Measurements from ENCODE around the gene CGREF1. TPM values are rescaled to one million over a fixed set of nuclear protein-coding genes. Genes with fewer than 3 reads are reported as not detected.

The CGREF1 gene
- total RNA-seq, 1 experiment from 2014 or later = 0.37 TPM

DNA sequence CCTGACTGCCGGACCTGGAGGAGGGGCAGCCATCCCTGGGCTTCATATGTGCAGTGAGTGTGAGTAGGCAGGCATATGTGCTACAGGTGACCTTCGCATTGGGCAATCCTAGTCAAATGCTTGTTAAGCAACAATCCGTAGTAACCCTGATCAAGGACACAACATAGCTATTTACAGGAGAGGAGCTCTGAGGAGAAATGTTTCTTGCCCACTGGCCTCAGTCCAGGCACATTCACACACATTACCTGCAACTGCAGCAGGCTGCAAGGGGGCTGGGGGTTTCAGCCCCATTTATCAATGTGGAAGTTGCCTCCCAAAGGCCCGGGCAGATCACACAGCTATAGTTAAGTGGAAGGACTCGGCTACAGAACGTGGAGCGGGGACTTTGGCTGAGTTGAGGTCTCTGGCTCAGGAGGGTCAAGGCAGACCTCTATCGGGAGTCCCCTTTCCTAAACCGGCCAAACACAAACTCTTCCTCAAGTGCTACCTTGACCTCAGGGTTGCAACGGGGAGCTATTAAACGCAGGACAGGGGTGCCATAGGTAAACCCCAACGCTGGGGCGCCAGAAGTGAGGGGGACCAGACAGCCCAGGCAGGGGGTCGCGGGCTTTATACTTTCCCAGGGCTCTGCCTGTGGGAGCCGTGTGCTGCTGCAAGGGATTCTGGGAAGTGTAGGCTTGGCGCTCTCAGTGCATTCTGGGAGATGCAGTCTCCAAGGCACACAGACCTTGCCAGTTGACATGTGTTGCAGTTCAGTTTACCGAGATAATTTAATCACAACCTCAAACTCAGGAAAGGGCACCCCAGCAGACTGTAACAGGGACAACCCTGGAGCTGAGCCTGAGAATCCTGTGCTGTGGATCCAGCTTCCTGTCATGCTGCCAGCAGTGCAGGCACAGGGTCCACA, 22.9 kb downstream of the CGREF1 start:
- H3F3A ChIP-seq (ENCODE audit: insufficient read depth, low read depth) = peaks cover 6% of the 10 kb centered on the region; the same call in 1 of the 2 replicates
- peak overlapping the region; percentile 78 for H2AFZ ChIP-seq
- H3K27ac ChIP-seq = no peak overlapping the region
- H3K9me3 ChIP-seq (ENCODE audit: insufficient read depth, low read depth) = no peaks in the 10 kb centered on the region
- H3K4me2 ChIP-seq = peak overlapping the region; percentile 78
- H4K20me1 ChIP-seq (ENCODE audit: insufficient read depth) = no peaks in the 10 kb centered on the region
- CTCF ChIA-PET = interaction anchor here (0.5 to 1.0 kb wide), 3 partner anchors 9 to 188 kb away, joined by 3 to 27 read pairs (median 5); partner anchors contain the start of gene KHK
- TF ChIP-seq, protein P1, sequence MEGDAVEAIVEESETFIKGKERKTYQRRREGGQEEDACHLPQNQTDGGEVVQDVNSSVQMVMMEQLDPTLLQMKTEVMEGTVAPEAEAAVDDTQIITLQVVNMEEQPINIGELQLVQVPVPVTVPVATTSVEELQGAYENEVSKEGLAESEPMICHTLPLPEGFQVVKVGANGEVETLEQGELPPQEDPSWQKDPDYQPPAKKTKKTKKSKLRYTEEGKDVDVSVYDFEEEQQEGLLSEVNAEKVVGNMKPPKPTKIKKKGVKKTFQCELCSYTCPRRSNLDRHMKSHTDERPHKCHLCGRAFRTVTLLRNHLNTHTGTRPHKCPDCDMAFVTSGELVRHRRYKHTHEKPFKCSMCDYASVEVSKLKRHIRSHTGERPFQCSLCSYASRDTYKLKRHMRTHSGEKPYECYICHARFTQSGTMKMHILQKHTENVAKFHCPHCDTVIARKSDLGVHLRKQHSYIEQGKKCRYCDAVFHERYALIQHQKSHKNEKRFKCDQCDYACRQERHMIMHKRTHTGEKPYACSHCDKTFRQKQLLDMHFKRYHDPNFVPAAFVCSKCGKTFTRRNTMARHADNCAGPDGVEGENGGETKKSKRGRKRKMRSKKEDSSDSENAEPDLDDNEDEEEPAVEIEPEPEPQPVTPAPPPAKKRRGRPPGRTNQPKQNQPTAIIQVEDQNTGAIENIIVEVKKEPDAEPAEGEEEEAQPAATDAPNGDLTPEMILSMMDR (conservative IDR thresholded peaks at IDR 0.05) = no peak
- no peak for TF ChIP-seq EZH2 (IDR thresholded peaks at IDR 0.05; ENCODE audit: low read depth)
- no peaks in the 10 kb centered on the region for H3K27me3 ChIP-seq (ENCODE audit: insufficient read depth, low read depth)
- no peaks in the 10 kb centered on the region for H3K9me2 ChIP-seq (ENCODE audit: insufficient read depth)
- intact Hi-C loops (cut with micrococcal nuclease; ENCODE audit: unreplicated experiment) = loop anchor here (5.0 kb wide), 1 partner anchor 276 kb away; the partner anchor contains the start of genes EIF2B4 and SNX17
- no peaks in the 10 kb centered on the region for H3K79me2 ChIP-seq (ENCODE audit: low read depth)
- no peak for DNase-seq
- H3K4me1 ChIP-seq (replicated peaks; ENCODE audit: insufficient read depth) = no peaks in the 10 kb centered on the region
- POLR2A ChIA-PET (ENCODE audit: unreplicated experiment) = interaction anchor here (1.0 kb wide), 1 partner anchor 9 kb away, joined by 5 read pairs; no protein-coding TSS in a partner anchor
- peak overlapping the region; percentile 39; the same call in 1 of the 2 replicates for H3K4me3 ChIP-seq
- no TSS peak for BruUV-seq (replicated peaks)
- H3K36me3 ChIP-seq (ENCODE audit: low read depth) = no peaks in the 10 kb centered on the region

DNA sequence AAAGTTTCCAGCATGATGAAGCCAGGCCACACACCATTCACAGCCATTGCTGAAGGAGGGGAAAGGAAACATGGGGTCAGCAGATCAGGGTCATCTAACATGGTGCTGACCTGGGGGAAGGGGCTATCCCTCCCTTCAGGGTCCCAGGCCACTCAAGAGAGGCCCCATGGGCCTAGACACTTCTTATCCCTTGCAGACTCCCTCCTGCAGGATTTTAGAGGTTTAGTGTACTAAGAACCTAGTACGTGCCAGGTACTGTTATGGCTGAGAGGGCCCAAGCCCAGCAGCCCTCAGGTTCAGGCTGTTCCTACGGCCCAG, 23.5 kb downstream of the CGREF1 start:
- Histone ChIP-seq H3K79me2 (ENCODE audit: low read depth) (no peaks in the 10 kb centered on the region), H2AFZ (no peak overlapping the region), H3K36me3 (ENCODE audit: low read depth) (no peaks in the 10 kb centered on the region), H3K4me3 (no peak overlapping the region), H3K27ac (no peak overlapping the region), H3K4me1 (replicated peaks; ENCODE audit: insufficient read depth) (no peaks in the 10 kb centered on the region), H3K4me2 (no peak overlapping the region), H3F3A (ENCODE audit: insufficient read depth, low read depth) (peaks cover 6% of the 10 kb centered on the region; the same call in 1 of the 2 replicates), H3K27me3 (ENCODE audit: insufficient read depth, low read depth) (no peaks in the 10 kb centered on the region), H4K20me1 (ENCODE audit: insufficient read depth) (no peaks in the 10 kb centered on the region), H3K9me3 (ENCODE audit: insufficient read depth, low read depth) (no peaks in the 10 kb centered on the region), H3K9me2 (ENCODE audit: insufficient read depth) (no peaks in the 10 kb centered on the region)
- no peak for DNase-seq
- no TSS peak for BruUV-seq (replicated peaks)
- no peak for TF ChIP-seq EZH2 (IDR thresholded peaks at IDR 0.05; ENCODE audit: low read depth)
- TF ChIP-seq, protein P1 (conservative IDR thresholded peaks at IDR 0.05) = no peak
- ChIA-PET POLR2A (ENCODE audit: unreplicated experiment) (no interaction called here), CTCF (no interaction called here)
- intact Hi-C loops (cut with micrococcal nuclease; ENCODE audit: unreplicated experiment) = loop anchor here (5.0 kb wide), 1 partner anchor 277 kb away; the partner anchor contains the start of genes EIF2B4 and SNX17

DNA sequence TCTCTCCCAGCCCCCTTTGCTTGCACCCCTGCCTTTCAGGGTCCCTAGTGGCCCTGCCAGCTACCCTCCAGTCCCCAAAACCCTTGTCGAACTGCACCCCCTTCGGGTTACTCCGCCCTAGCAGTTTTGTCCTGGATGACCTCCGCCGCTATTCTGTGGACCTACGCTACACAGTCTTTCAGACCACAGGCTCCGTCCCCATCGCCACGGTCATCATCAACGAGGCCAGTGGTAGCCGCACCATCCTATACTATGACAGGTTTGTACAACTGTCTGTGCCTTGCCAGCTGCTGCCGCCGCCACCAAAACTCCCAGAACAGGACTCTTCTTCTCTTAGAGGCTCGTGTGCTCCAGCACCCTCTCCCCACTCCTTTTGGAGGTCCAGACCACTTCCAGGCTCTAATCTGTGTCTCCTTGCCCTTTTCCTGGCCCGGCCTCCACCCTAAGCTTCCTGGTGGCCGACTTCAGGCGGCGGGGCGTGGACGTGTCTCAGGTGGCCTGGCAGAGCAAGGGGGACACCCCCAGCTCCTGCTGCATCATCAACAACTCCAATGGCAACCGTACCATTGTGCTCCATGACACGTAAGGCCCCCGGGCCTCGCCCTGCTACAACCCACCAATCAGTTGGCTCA, 24.5 kb downstream of the CGREF1 start:
- ChIA-PET POLR2A (ENCODE audit: unreplicated experiment) (no interaction called here), CTCF (no interaction called here)
- H3F3A ChIP-seq (ENCODE audit: insufficient read depth, low read depth) = peaks cover 6% of the 10 kb centered on the region; the same call in 1 of the 2 replicates
- no peaks in the 10 kb centered on the region for H3K4me1 ChIP-seq (replicated peaks; ENCODE audit: insufficient read depth)
- H3K4me3 ChIP-seq = no peak overlapping the region
- no peaks in the 10 kb centered on the region for H3K9me3 ChIP-seq (ENCODE audit: insufficient read depth, low read depth)
- H3K9me2 ChIP-seq (ENCODE audit: insufficient read depth) = no peaks in the 10 kb centered on the region
- H3K27me3 ChIP-seq (ENCODE audit: insufficient read depth, low read depth) = no peaks in the 10 kb centered on the region
- no peaks in the 10 kb centered on the region for H4K20me1 ChIP-seq (ENCODE audit: insufficient read depth)
- H3K79me2 ChIP-seq (ENCODE audit: low read depth) = no peaks in the 10 kb centered on the region
- no peak overlapping the region for H3K4me2 ChIP-seq
- no peaks in the 10 kb centered on the region for H3K36me3 ChIP-seq (ENCODE audit: low read depth)
- no peak overlapping the region for H2AFZ ChIP-seq
- intact Hi-C loops (cut with micrococcal nuclease; ENCODE audit: unreplicated experiment) = no loop called here
- TF ChIP-seq, protein P1 (conservative IDR thresholded peaks at IDR 0.05) = no peak
- no peak for TF ChIP-seq EZH2 (IDR thresholded peaks at IDR 0.05; ENCODE audit: low read depth)
- H3K27ac ChIP-seq = no peak overlapping the region
- DNase-seq = no peak
- no TSS peak for BruUV-seq (replicated peaks)

All from PC-9 (cell line).